Natural killer cell treated with Interleukin-12 subunit alpha and Interleukin-12 subunit beta and Interleukin-15 and Interleukin-18, amount 100 ng/mL, for 72 hours (primary cell): Measurements from ENCODE around the gene MDGA2. TPM values are rescaled to one million over a fixed set of nuclear protein-coding genes. Genes with fewer than 3 reads are reported as not detected.
A peak's percentile ranks its signal among the peaks of the same experiment; 100 is the strongest.
"Not testable (repeated sequence)": the region's sequence is repeated elsewhere in the genome, so short reads cannot be mapped to it uniquely, and the experiment has no call there.

ENCODE experiments used
- ATAC-seq, 2 donors: fragments of 150-1000 bp; cut with Tn5 transposase in 1 of 2; sonication (Bioruptor Pico), chemical (Tn5 transposase) in 1 of 2; 2 replicates each; pipeline ENCODE4 v1.10.0; 2021
- DNase-seq: peaks from one replicate; pipeline ENCODE4 v3.0.0; 2022; ENCODE audit warnings: low spot score
- H3K27ac Mint-ChIP-seq, 2 donors: 1 replicate in 1 of 2; 2 replicates in 1 of 2; pipeline ENCODE4 v1.8.0; 2022; ENCODE audit warnings: mixed read lengths in 2 of 2, mild to moderate bottlenecking in 1 of 2, moderate library complexity in 1 of 2
- H3K27me3 Mint-ChIP-seq, 2 donors: 1 replicate in 1 of 2; 2 replicates in 1 of 2; pipeline ENCODE4 v1.8.0; 2022; ENCODE audit warnings: mixed read lengths in 2 of 2
- H3K36me3 Mint-ChIP-seq: one replicate; pipeline ENCODE4 v1.8.0; 2022; ENCODE audit warnings: mixed read lengths
- H3K4me1 Mint-ChIP-seq, 2 donors: 1 replicate in 1 of 2; 2 replicates in 1 of 2; pipeline ENCODE4 v1.8.0; 2022; ENCODE audit warnings: low read depth in 2 of 2, mixed read lengths in 2 of 2, mild to moderate bottlenecking in 1 of 2
- H3K4me3 Mint-ChIP-seq: one replicate; pipeline ENCODE4 v1.8.0; 2022; ENCODE audit warnings: mixed read lengths
- H3K9me3 Mint-ChIP-seq: 2 replicates; pipeline ENCODE4 v1.8.0; 2022; ENCODE audit warnings: mixed read lengths
- total RNA-seq, 2 donors: library from RNA; stranded (reverse); gene quantifications; one replicate each; pipeline ENCODE4 v1.2.3, GENCODE V29; 2022

The MDGA2 gene
- total RNA-seq, 2 donors from 2014 or later, result not detected

- no peaks in the 10 kb centered on the region for H3K27me3 Mint-ChIP-seq
- ATAC-seq (no peak), DNase-seq (no peak)
- H3K36me3 Mint-ChIP-seq, result peaks cover 15% of the 10 kb centered on the region
- H3K4me1 Mint-ChIP-seq, result no peaks in the 10 kb centered on the region
- H3K27ac Mint-ChIP-seq, result no peak overlapping the region
- H3K4me3 Mint-ChIP-seq, result no peak overlapping the region
- peaks cover 36% of the 10 kb centered on the region for H3K9me3 Mint-ChIP-seq
These were observed 418.4 kb downstream of the MDGA2 start for GRCh38 chr14:47257013-47257412.

- peaks cover 4% of the 10 kb centered on the region for H3K36me3 Mint-ChIP-seq
- DNase-seq, result no peak
- H3K27me3 Mint-ChIP-seq, result no peaks in the 10 kb centered on the region
- no peak overlapping the region for H3K4me3 Mint-ChIP-seq
- no peak for ATAC-seq
- H3K27ac Mint-ChIP-seq, result no peak overlapping the region
- H3K4me1 Mint-ChIP-seq, result no peaks in the 10 kb centered on the region
- peaks cover 26% of the 10 kb centered on the region for H3K9me3 Mint-ChIP-seq
These were observed 422.6 kb downstream of the MDGA2 start for GRCh38 chr14:47252802-47253201.

- Mint-ChIP-seq H3K4me1 (no peaks in the 10 kb centered on the region), H3K27me3 (no peaks in the 10 kb centered on the region), H3K4me3 (no peak overlapping the region), H3K36me3 (no peaks in the 10 kb centered on the region), H3K9me3 (peaks cover 12% of the 10 kb centered on the region), H3K27ac (no peak overlapping the region)
- DNase-seq, result no peak
- no peak for ATAC-seq
These were observed 429.0 kb downstream of the MDGA2 start for GRCh38 chr14:47246367-47246766.

- H3K36me3 Mint-ChIP-seq, H3K9me3 Mint-ChIP-seq, H3K27ac Mint-ChIP-seq, H3K4me1 Mint-ChIP-seq, ATAC-seq, H3K27me3 Mint-ChIP-seq, DNase-seq, H3K4me3 Mint-ChIP-seq: not testable (repeated sequence)
These were observed 432.8 kb downstream of the MDGA2 start for GRCh38 chr14:47242579-47242978.

- H3K27ac Mint-ChIP-seq, result no peak overlapping the region
- DNase-seq, result no peak
- peaks cover 2% of the 10 kb centered on the region for H3K9me3 Mint-ChIP-seq
- no peaks in the 10 kb centered on the region for H3K4me1 Mint-ChIP-seq
- no peaks in the 10 kb centered on the region for H3K27me3 Mint-ChIP-seq
- H3K36me3 Mint-ChIP-seq, result no peaks in the 10 kb centered on the region
- H3K4me3 Mint-ChIP-seq, result no peak overlapping the region
- no peak for ATAC-seq
These were observed 434.5 kb downstream of the MDGA2 start for GRCh38 chr14:47240748-47241437.

GRCh38 chr14:47235619-47236018 lies 439.8 kb downstream of the MDGA2 start:
- no peaks in the 10 kb centered on the region for H3K36me3 Mint-ChIP-seq
- H3K4me1 Mint-ChIP-seq, result no peaks in the 10 kb centered on the region
- no peak overlapping the region for H3K27ac Mint-ChIP-seq
- DNase-seq (no peak), ATAC-seq (no peak)
- peaks cover 6% of the 10 kb centered on the region for H3K9me3 Mint-ChIP-seq
- no peak overlapping the region for H3K4me3 Mint-ChIP-seq
- H3K27me3 Mint-ChIP-seq, result no peaks in the 10 kb centered on the region

GRCh38 chr14:47226877-47227520 lies 448.4 kb downstream of the MDGA2 start:
- DNase-seq (no peak), ATAC-seq (no peak)
- peaks cover 0 to 5% of the 10 kb centered on the region in 2 donors for H3K4me1 Mint-ChIP-seq
- H3K27me3 Mint-ChIP-seq, result no peaks in the 10 kb centered on the region
- no peak overlapping the region for H3K27ac Mint-ChIP-seq
- peaks cover 18% of the 10 kb centered on the region for H3K9me3 Mint-ChIP-seq
- H3K4me3 Mint-ChIP-seq, result peak overlapping the region; percentile 36
- H3K36me3 Mint-ChIP-seq, result no peaks in the 10 kb centered on the region

- no peak overlapping the region for H3K27ac Mint-ChIP-seq
- H3K4me1 Mint-ChIP-seq, result peaks cover 0 to 5% of the 10 kb centered on the region in 2 donors
- ATAC-seq (no peak), DNase-seq (no peak)
- no peaks in the 10 kb centered on the region for H3K36me3 Mint-ChIP-seq
- peaks cover 17% of the 10 kb centered on the region for H3K9me3 Mint-ChIP-seq
- no peak overlapping the region for H3K4me3 Mint-ChIP-seq
- no peaks in the 10 kb centered on the region for H3K27me3 Mint-ChIP-seq
These were observed 451.7 kb downstream of the MDGA2 start for GRCh38 chr14:47223656-47224055.

GRCh38 chr14:47220096-47220495 lies 455.3 kb downstream of the MDGA2 start:
- H3K27me3 Mint-ChIP-seq, result no peaks in the 10 kb centered on the region
- H3K27ac Mint-ChIP-seq, result no peak overlapping the region
- H3K4me1 Mint-ChIP-seq, result no peaks in the 10 kb centered on the region
- no peak for DNase-seq
- no peaks in the 10 kb centered on the region for H3K36me3 Mint-ChIP-seq
- ATAC-seq, result no peak
- H3K4me3 Mint-ChIP-seq, result no peak overlapping the region
- H3K9me3 Mint-ChIP-seq, result peaks cover 14% of the 10 kb centered on the region

- peaks cover 11% of the 10 kb centered on the region for H3K9me3 Mint-ChIP-seq
- no peaks in the 10 kb centered on the region for H3K27me3 Mint-ChIP-seq
- H3K36me3 Mint-ChIP-seq, result no peaks in the 10 kb centered on the region
- no peak overlapping the region for H3K4me3 Mint-ChIP-seq
- H3K27ac Mint-ChIP-seq, result no peak overlapping the region
- DNase-seq, result no peak
- ATAC-seq, result no peak
- H3K4me1 Mint-ChIP-seq, result no peaks in the 10 kb centered on the region
These were observed 464.1 kb downstream of the MDGA2 start for GRCh38 chr14:47211263-47211662.

- Mint-ChIP-seq H3K36me3 (no peaks in the 10 kb centered on the region), H3K4me1 (no peaks in the 10 kb centered on the region), H3K27me3 (no peaks in the 10 kb centered on the region), H3K27ac (no peak overlapping the region), H3K4me3 (no peak overlapping the region), H3K9me3 (peaks cover 9% of the 10 kb centered on the region)
- no peak for DNase-seq
- ATAC-seq, result no peak
These were observed 465.3 kb downstream of the MDGA2 start for GRCh38 chr14:47210099-47210498.

GRCh38 chr14:47208434-47208833 lies 467.0 kb downstream of the MDGA2 start:
- ATAC-seq, result no peak
- Mint-ChIP-seq H3K36me3 (no peaks in the 10 kb centered on the region), H3K27ac (no peak overlapping the region)

GRCh38 chr14:47207617-47208016 lies 467.8 kb downstream of the MDGA2 start:
- peaks cover 18% of the 10 kb centered on the region for H3K9me3 Mint-ChIP-seq
- no peak overlapping the region for H3K27ac Mint-ChIP-seq
- H3K27me3 Mint-ChIP-seq, result no peaks in the 10 kb centered on the region
- DNase-seq (no peak), ATAC-seq (no peak)
- H3K4me3 Mint-ChIP-seq, result no peak overlapping the region
- no peaks in the 10 kb centered on the region for H3K4me1 Mint-ChIP-seq
- H3K36me3 Mint-ChIP-seq, result peaks cover 6% of the 10 kb centered on the region

More at GRCh38 chr14:47208434-47208833, 467.0 kb downstream of the MDGA2 start:
- H3K4me3 Mint-ChIP-seq, result no peak overlapping the region
- no peaks in the 10 kb centered on the region for H3K4me1 Mint-ChIP-seq
- peaks cover 14% of the 10 kb centered on the region for H3K9me3 Mint-ChIP-seq
- H3K27me3 Mint-ChIP-seq, result no peaks in the 10 kb centered on the region
- no peak for DNase-seq

GRCh38 chr14:47200740-47201139 lies 474.7 kb downstream of the MDGA2 start:
- Mint-ChIP-seq H3K27ac (no peak overlapping the region), H3K36me3 (peaks cover 16% of the 10 kb centered on the region), H3K9me3 (peaks cover 18% of the 10 kb centered on the region), H3K4me1 (no peaks in the 10 kb centered on the region), H3K4me3 (no peak overlapping the region), H3K27me3 (no peaks in the 10 kb centered on the region)
- no peak for ATAC-seq
- no peak for DNase-seq
